KBM-7 (cell line): ENCODE results near the gene SEPTIN10.
A peak's percentile ranks its signal among the peaks of the same experiment; 100 is the strongest.

ENCODE experiments used
- DNase-seq: peaks from one replicate; pipeline ENCODE4 v3.0.0-alpha.2; 2015
- in situ Hi-C: fragments of 300-500 bp; cut with MboI; formaldehyde crosslinking; loops from 2 replicates; pipeline ENCODE4 v1.14.3; 2020; ENCODE audit warnings: low sequenced_read_pairs, low pct_unique_long_range_greater_than_20kb, mixed read lengths

Gene SEPTIN10

DNA sequence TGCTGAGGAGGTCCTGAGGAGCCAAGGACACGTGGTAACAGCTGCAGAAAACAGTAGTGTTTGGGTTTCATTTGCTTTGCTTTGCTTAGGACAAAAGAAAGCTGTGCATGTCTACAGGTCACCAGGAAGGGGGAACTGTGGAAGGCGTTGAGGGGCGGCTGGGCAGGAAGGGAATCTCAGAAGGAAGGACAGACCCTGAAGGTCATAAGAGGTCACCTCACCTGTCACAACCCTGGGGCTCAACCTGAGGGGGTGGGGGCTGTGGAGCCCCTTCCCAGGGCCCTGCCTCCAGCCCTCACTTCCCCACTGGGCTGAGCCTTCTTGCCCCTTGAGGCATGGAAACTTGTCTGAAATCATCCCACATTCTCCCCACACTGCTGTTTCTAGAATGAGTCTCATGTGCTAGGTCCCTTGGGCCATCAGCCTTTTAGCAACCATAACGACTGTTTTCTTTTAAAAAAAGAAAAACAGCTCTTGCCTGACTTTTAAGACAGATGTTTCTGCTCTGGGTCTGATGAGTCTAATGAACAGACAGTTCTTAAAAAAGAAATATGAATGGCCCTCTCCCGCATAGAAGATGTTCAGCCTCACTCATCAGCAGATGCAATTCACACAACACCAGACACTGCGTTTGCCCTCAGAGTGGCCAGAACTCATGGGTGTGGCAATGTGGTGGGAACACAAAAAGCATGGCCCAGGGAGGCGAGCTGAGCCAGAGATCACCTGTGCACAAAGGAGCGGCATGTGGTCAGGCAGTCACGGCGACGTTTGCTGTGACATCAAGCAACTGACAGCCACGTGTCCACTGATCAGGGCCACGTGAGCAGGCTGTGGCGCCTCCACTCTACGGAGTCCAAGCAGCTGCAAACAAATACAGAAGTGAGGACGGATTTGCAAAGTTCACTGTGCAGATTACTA lies 84.0 kb downstream of the SEPTIN10 start:
- in situ Hi-C loops, result no loop called here
- DNase-seq, result no peak

DNA sequence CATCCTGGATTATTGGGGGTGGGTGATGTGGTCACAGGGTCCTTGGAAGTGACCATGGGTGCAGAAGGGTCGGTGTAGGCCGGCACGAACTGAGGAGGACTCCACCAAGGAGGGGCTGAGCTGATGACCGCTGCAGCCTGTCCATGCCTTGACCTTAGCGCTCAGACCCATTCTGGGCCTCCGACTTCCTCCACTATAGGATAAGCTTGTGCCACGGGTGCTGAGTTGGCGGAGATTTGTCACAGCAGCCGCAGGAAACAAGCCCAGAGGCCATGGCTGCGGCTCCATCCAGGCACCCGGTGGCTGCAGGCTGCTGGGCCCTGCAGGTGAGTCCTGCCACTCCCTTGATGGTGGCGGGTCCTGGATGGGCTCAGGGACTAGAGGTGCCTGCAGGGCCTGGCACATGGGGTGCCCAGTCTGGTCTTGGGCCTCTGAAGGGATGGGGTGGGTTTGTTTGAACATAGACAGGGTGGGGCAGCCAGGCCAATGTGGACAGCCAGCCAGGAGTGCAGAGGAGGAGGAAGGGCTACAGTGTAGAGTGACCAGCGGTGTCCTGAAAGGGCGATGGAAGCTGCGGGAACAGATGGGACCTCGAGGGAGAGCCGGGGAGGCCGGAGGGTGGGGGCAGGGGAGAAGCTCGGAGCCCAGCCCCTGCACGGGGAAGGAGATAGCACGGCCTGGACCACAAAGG lies 84.8 kb downstream of the SEPTIN10 start:
- in situ Hi-C loops, result no loop called here
- DNase-seq, result no peak

- DNase-seq, result no peak
- in situ Hi-C loops, result no loop called here
Observed at GRCh38 chr2:109527846-109528705, 85.7 kb downstream of the SEPTIN10 start.

- in situ Hi-C loops, result no loop called here
- DNase-seq, result no peak
Observed at GRCh38 chr2:109527079-109527478, 86.7 kb downstream of the SEPTIN10 start.

DNA sequence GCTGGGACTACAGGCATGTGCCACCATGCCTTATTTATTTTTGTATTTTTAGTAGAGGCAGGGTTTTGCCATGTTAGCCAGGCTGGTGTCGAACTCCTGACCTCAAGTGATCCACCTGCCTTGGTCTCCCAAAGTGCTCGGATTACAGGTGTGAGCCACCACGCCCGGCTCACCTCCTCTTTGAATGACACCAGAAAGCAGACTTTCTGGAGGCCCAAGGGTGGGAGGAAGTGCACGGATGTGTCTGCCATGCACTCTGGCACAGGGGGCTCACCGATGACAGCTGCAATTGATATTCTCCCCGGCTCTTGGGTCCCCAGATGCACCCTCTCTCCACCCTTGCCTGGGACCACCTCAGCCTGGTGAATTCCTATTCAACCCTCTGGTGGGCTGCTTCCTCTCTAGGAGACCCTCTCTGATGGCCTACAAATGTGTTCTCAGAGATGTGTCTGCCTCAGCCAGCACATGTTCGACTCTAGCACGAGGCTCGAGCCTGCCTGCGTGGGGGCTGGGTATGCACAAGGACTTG lies 87.3 kb downstream of the SEPTIN10 start:
- in situ Hi-C loops, result no loop called here
- DNase-seq, result no peak

DNA sequence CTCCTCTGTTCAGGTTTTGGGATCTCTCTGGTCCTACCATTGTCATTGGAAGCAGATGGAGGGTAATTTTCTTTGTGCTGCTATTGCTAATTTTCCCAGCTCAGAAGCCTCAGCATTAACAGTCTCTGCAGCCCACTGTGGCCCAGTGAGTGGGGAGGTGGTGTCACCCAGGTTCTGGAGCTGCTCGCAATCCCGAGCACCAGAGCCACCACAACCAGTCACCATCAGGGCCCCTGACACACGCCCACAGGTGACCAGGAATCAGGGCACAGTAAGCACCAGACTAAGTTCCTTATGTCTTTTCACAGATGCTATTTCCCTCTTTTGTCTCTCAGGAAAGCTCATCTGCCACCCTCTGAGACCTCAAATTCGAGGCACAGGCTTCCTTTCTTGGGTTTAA lies 87.9 kb downstream of the SEPTIN10 start:
- in situ Hi-C loops, result no loop called here
- no peak for DNase-seq

GRCh38 chr2:109523536-109524361 lies 90.0 kb downstream of the SEPTIN10 start:
- in situ Hi-C loops, result loop anchor here (25.0 kb wide), 1 partner anchor 386 kb away; the partner anchor contains the start of gene SH3RF3

GRCh38 chr2:109523121-109523520 lies 90.6 kb downstream of the SEPTIN10 start:
- in situ Hi-C loops, result loop anchor here (25.0 kb wide), 1 partner anchor 386 kb away; the partner anchor contains the start of gene SH3RF3
- no peak for DNase-seq

More at GRCh38 chr2:109523536-109524361, 90.0 kb downstream of the SEPTIN10 start:
- no peak for DNase-seq

DNA sequence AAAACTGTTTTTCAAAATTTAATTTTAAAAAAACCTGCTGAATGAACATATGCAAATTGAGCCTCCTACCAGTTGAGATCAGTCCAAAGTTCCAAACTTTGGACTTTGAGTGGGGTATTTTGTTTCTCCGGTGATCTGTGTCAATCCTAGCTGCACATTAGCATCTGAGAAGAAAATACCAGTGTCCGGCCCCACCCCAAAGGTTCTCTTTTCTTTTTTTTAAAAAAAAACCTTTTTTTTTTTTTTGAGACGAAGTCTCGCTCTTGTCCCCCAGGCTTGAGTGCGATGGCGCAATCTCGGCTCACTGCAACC lies 91.7 kb downstream of the SEPTIN10 start:
- in situ Hi-C loops, result loop anchor here (25.0 kb wide), 1 partner anchor 385 kb away; the partner anchor contains the start of gene SH3RF3
- DNase-seq, result no peak

DNA sequence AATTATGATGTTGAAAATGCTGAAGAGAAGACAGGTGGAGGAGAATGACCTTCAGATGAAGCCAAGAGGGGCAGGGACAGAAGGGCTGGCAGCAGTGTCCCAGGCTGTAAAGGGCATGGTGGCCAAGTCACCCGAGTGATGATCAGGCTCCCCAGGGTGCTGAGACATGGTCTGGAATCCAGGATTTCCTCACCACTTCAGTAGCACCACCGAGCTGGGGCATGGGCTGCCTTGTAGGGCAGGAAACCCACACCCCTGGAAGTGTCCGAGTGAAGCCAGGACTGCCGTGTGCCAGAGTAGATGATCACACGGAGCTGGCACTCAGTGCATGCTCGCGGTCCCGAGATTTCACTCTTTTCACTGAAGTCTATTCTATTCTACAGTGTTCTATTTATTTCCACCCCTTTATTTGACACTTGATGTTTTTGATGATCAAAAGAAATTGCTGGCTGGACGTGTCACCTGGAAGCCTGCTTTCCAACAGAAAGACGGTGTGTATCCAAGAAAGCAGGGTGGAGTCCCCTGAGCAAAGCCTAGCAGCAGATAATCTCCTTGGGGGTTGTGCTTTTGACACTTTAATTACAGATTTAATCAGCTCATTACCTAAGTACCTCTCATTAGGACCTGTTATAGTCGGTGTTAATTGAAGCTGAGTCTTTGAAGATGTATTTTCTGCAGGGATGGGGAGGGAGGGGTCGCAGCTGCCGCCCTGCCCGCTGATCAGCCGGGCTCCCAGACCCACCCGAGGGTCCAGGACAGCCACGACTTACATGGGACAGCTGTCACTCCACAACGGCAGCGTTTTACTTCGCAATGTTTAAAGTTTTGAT lies 92.3 kb downstream of the SEPTIN10 start:
- DNase-seq, result no peak
- in situ Hi-C loops, result loop anchor here (25.0 kb wide), 1 partner anchor 384 kb away; the partner anchor contains the start of gene SH3RF3

- DNase-seq, result no peak
- in situ Hi-C loops, result loop anchor here (25.0 kb wide), 1 partner anchor 382 kb away; the partner anchor contains the start of gene SH3RF3
Observed at GRCh38 chr2:109519513-109519912, 94.3 kb downstream of the SEPTIN10 start.

DNA sequence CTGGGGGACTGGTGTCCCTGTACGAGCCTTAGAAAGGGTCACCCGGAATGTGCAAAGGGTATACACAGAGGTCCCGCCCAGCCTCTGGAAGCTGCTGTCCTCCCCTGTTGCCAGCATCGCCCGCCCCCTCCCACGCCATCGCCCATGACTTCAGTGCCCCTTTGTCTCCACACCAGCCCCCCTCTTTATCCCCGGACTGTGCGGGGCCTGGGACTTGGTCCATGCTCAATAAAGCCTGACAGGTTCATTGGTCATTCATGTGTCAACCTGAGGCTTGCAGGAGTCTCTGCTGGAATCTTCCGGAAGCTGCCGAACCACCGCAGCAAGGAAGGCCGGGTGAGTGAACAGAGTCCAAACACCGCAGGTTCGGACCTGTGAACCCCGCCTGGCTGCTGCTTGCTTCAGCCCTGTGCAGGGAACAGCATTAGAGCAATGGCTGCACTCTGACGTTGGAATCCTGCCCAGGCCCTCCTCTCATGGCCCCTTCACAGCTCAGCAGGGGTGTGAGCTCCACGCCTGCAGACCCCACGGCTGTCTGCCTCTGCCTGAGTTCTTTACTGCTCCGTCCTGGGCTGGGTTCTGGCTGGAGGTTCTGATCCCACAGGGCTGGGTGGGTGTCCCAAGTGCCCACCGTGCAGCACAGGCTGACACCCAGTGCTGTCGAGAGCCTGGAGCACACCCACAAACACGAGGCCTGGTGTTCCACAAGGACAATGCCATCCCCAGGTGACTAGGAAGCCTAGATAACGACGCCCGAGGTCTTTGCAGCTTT lies 96.5 kb downstream of the SEPTIN10 start:
- no peak for DNase-seq
- in situ Hi-C loops, result loop anchor here (25.0 kb wide), 1 partner anchor 380 kb away; the partner anchor contains the start of gene SH3RF3

- in situ Hi-C loops, result loop anchor here (25.0 kb wide), 1 partner anchor 379 kb away; the partner anchor contains the start of gene SH3RF3
- DNase-seq, result peak; percentile 59
Observed at GRCh38 chr2:109516445-109517117, 97.2 kb downstream of the SEPTIN10 start.

GRCh38 chr2:109514857-109515256 lies 98.9 kb downstream of the SEPTIN10 start:
- in situ Hi-C loops, result loop anchor here (25.0 kb wide), 1 partner anchor 378 kb away; the partner anchor contains the start of gene SH3RF3
- no peak for DNase-seq

DNA sequence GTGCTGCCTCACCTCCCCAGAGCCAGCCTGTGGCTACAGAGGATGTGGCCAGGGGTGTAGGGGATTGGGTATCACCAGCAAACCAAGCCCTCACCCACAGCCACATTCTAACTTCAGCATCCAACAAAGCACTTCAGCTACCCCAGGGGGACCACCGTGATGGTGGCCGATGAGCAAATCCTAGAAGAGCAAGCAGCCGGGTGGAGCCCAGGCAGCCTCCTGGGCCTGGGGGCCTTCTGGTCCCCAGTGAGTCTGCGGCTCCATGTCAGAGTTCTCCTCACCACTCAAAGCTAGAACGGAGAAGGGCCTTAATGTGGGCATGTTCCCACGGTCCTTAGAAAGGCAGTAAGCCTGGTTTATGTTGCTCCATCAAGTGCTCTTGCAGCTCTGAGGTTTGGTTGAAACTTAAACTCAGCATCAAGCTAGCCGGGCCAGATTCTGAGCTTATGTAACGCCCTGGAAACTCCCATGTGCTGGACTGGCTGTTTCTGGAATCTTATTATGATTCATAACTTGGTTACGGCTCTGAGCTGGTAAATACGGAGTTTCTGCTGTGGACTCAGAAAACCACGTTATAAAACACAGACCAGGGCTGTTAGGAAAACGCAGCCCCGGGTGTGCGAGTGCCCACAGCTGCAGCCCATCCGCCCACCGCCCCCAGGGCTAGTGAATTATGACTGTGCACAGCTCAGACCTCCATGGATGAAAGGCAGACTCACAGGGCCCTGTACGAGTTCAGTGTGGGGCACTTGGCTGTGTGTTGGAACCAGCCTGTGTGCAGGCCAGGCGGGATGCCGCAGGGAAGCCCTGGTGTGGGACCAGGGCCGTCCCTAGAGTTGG lies 99.8 kb downstream of the SEPTIN10 start:
- DNase-seq, result no peak

More for the DNA sequence above, 99.8 kb downstream of the SEPTIN10 start:
- in situ Hi-C loops, result loop anchor here (25.0 kb wide), 1 partner anchor 377 kb away; the partner anchor contains the start of gene SH3RF3
